Measurements from ENCODE around the gene HSPA12A.

Gene HSPA12A

DNA sequence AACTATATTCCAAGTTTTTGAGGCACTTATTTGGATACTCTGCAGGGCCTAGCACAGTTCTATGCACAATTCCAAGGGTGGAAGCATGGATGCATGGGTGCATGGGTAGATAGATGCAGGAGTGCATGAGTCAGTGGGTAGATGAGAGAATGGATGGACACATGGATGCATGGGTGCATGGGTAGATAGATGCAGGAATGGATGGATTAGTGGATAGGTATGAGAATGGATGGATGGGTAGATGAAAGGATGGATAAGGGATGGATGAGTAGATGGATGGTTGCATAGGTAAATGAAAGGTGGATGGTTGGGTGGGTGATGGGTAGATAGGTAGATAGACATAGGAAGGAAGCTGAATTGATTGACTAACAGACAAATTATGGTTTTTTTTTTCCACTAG, 106.0 kb downstream of the HSPA12A start:
- no peak for DNase-seq
- no peak overlapping the region for H3K4me3 Mint-ChIP-seq
- no peaks in the 10 kb centered on the region for H3K36me3 Mint-ChIP-seq (ENCODE audit: low read depth)
- H3K27ac Mint-ChIP-seq = peak overlapping the region; percentile 8
- peaks cover 21% of the 10 kb centered on the region for H3K27me3 Mint-ChIP-seq (ENCODE audit: low read depth, poor library complexity)
- H3K4me1 Mint-ChIP-seq = no peaks in the 10 kb centered on the region
- peaks cover 10% of the 10 kb centered on the region for H3K9me3 Mint-ChIP-seq
- TF ChIP-seq, protein P1, sequence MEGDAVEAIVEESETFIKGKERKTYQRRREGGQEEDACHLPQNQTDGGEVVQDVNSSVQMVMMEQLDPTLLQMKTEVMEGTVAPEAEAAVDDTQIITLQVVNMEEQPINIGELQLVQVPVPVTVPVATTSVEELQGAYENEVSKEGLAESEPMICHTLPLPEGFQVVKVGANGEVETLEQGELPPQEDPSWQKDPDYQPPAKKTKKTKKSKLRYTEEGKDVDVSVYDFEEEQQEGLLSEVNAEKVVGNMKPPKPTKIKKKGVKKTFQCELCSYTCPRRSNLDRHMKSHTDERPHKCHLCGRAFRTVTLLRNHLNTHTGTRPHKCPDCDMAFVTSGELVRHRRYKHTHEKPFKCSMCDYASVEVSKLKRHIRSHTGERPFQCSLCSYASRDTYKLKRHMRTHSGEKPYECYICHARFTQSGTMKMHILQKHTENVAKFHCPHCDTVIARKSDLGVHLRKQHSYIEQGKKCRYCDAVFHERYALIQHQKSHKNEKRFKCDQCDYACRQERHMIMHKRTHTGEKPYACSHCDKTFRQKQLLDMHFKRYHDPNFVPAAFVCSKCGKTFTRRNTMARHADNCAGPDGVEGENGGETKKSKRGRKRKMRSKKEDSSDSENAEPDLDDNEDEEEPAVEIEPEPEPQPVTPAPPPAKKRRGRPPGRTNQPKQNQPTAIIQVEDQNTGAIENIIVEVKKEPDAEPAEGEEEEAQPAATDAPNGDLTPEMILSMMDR (IDR thresholded peaks at IDR 0.05) = no peak

DNA sequence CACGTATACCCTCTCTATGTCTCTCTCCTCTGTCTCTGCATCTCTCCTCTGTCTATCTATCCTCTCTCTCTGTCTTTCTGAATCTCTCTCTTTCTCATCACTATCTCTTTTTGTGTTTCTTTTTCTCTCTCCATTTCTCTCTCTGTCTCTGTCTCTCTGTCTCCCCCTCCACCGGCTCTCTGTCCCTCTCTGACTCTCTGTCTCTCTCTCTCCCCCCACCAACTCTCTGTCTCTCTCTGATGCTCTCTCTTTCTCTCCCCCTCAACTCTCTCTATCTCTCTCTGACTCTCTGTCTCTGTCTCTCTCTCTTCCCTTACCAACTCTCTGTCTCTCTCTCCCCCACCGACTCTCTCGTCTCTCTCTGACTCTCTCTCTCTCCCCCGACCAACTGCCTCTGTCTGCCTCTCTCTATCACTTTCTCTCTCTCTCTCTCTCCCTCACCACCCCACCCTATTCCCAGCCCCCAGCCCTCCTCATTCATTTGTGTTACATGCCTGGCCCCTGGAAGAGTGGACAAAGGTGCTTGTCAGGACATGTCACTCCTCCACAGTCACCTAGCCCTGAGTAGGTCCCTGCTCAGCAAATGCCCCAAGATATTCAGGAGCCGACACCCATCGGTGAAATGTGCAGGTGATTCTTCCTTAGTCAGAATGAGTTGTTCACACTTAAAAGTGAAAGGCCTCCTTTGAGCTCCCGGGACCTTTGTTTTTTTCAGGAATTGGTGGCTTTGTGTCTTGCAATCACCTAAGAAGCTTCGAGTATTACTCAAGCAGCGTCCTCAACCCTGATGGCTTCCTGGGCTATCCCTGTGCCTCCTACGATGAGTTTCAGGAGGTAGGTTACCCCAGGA, 108.0 kb downstream of the HSPA12A start:
- H3K4me1 Mint-ChIP-seq = no peaks in the 10 kb centered on the region

DNA sequence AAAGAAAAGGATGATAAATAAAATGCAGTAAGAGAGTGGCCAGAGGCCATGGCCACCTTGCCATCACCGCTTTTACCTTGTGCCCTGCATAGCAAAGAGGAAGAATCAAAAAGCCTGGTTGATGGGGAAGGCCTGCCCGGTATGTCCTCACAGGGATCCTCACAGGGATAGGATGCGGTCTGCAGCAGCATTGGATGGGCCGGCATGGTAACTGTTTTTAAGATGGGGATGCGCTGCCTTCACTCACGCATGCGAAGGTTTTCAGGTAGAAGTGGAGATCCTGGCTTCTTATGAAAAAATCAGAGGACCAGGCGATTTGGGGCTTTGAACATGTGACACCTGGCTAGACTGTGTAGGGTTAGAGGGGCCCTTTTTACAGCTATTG, 109.2 kb downstream of the HSPA12A start:
- TF ChIP-seq, protein P1 (IDR thresholded peaks at IDR 0.05) = no peak
- H3K27ac Mint-ChIP-seq = no peak overlapping the region
- H3K9me3 Mint-ChIP-seq = no peaks in the 10 kb centered on the region
- H3K4me3 Mint-ChIP-seq = no peak overlapping the region
- H3K36me3 Mint-ChIP-seq (ENCODE audit: low read depth) = no peaks in the 10 kb centered on the region
- no peak for DNase-seq
- no peaks in the 10 kb centered on the region for H3K4me1 Mint-ChIP-seq
- H3K27me3 Mint-ChIP-seq (ENCODE audit: low read depth, poor library complexity) = peaks cover 14% of the 10 kb centered on the region

More for the DNA sequence above, 108.0 kb downstream of the HSPA12A start:
- TF ChIP-seq, protein P1 (IDR thresholded peaks at IDR 0.05) = no peak
- no peaks in the 10 kb centered on the region for H3K9me3 Mint-ChIP-seq
- DNase-seq = no peak
- H3K4me3 Mint-ChIP-seq = no peak overlapping the region
- no peaks in the 10 kb centered on the region for H3K36me3 Mint-ChIP-seq (ENCODE audit: low read depth)
- H3K27me3 Mint-ChIP-seq (ENCODE audit: low read depth, poor library complexity) = peaks cover 13% of the 10 kb centered on the region
- H3K27ac Mint-ChIP-seq = no peak overlapping the region

DNA sequence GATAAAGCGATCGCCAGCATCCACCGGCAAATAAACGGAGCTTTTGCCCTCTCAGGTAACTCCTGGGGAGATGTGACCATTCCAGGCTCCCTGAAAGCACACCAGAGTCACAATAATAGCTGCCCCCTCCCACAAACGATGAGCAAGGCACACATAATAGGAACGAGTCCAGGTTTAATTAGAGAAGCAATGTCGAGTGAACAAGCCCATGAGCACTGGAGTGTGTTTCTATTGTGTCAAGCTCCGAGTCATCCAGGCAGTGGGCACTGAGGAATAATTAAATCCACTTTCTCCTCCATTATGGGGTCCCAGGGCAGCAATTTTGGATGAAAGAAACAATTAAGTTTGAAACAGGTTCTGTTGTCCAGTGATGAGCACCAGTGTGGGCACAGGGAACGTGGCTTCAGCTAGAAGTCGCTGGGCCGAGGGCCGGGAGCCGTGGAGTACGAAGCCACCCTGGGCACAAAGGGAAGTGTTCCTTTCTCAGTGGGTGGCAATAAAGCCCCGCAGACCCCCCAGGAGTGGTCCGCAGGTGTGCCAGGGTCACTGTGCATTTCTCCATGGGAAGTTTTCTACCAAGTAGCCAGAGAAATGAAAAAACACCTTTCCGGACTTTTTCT, 109.7 kb downstream of the HSPA12A start:
- Mint-ChIP-seq H3K36me3 (ENCODE audit: low read depth) (no peaks in the 10 kb centered on the region), H3K27ac (no peak overlapping the region), H3K27me3 (ENCODE audit: low read depth, poor library complexity) (peaks cover 14% of the 10 kb centered on the region), H3K9me3 (no peaks in the 10 kb centered on the region), H3K4me3 (no peak overlapping the region), H3K4me1 (no peaks in the 10 kb centered on the region)
- DNase-seq = no peak
- TF ChIP-seq, protein P1 (IDR thresholded peaks at IDR 0.05) = no peak

DNA sequence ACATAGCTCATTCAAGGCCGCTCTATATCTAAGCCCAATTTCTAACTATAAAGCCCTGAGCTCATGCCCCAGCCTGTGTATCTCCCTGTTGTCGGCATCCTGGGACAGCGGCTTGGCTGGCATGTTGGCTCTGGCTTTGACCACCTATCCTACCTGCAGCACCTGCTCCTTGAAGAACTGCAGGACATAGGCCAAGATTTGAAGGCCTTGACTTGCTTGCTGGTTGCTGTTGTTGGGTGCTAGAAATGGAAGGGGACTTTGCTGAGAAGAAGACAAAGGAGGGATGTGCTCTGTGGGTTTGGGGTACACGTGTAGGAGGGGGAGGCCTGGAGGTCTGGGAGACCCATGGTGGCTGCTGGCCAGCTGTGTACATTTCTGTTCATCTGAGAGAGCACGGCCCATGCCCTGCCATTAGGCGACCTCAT, 110.5 kb downstream of the HSPA12A start:
- Mint-ChIP-seq H3K4me1 (no peaks in the 10 kb centered on the region), H3K9me3 (no peaks in the 10 kb centered on the region)
- DNase-seq = no peak

More for the DNA sequence above, 110.5 kb downstream of the HSPA12A start:
- TF ChIP-seq, protein P1 (IDR thresholded peaks at IDR 0.05) = no peak
- Mint-ChIP-seq H3K36me3 (ENCODE audit: low read depth) (no peaks in the 10 kb centered on the region), H3K27ac (no peak overlapping the region), H3K4me3 (no peak overlapping the region), H3K27me3 (ENCODE audit: low read depth, poor library complexity) (peaks cover 18% of the 10 kb centered on the region)

Data from nephron progenitor cell (in vitro differentiated cells).